Brain pericyte (primary cell): ENCODE measurements around the gene NLRP6.
"Not testable (repeated sequence)": the region's sequence is repeated elsewhere in the genome, so short reads cannot be mapped to it uniquely, and the experiment has no call there.

Experiments used
- DNase-seq: peaks from one replicate; pipeline ENCODE4 v3.0.0-alpha.2; 2012; ENCODE audit warnings: low read depth, low spot score

NLRP6 gene

GRCh38 chr11:324593-325517 lies 46.6 kb downstream of the NLRP6 start:
- not testable (repeated sequence) for DNase-seq

- DNase-seq, result no peak
Observed at GRCh38 chr11:325796-326591, 47.8 kb downstream of the NLRP6 start.

- no peak for DNase-seq
Observed at GRCh38 chr11:326592-326841, 48.3 kb downstream of the NLRP6 start.

GRCh38 chr11:326842-327580 lies 48.8 kb downstream of the NLRP6 start:
- DNase-seq, result peak; percentile 64

- no peak for DNase-seq
Observed at GRCh38 chr11:327581-327923, 49.3 kb downstream of the NLRP6 start.

GRCh38 chr11:328012-328411 lies 49.8 kb downstream of the NLRP6 start:
- DNase-seq, result no peak

- DNase-seq, result not testable (repeated sequence)
Observed at GRCh38 chr11:328516-329100, 50.4 kb downstream of the NLRP6 start.

GRCh38 chr11:329886-330253 lies 51.7 kb downstream of the NLRP6 start:
- no peak for DNase-seq

GRCh38 chr11:330307-330693 lies 52.1 kb downstream of the NLRP6 start:
- no peak for DNase-seq

GRCh38 chr11:330694-331357 lies 52.6 kb downstream of the NLRP6 start:
- no peak for DNase-seq

- no peak for DNase-seq
Observed at GRCh38 chr11:331358-332060, 53.3 kb downstream of the NLRP6 start.

GRCh38 chr11:332651-333480 lies 54.7 kb downstream of the NLRP6 start:
- no peak for DNase-seq

GRCh38 chr11:333616-334263 lies 55.5 kb downstream of the NLRP6 start:
- not testable (repeated sequence) for DNase-seq

GRCh38 chr11:334264-334994 lies 56.2 kb downstream of the NLRP6 start:
- DNase-seq, result no peak
